Stimulated activated CD4-positive, alpha-beta T cell treated with anti-CD3 and anti-CD28 coated beads, Interleukin-2, amount 100 ng/mL, for 48 hours (primary cell): Measurements from ENCODE around the gene NFAT5.
"Not testable (repeated sequence)": the region's sequence is repeated elsewhere in the genome, so short reads cannot be mapped to it uniquely, and the experiment has no call there.

Experiments
- DNase-seq, 2 donors: peaks; one replicate each; pipeline ENCODE4 v3.0.0-alpha.2; 2020

Gene NFAT5

DNA sequence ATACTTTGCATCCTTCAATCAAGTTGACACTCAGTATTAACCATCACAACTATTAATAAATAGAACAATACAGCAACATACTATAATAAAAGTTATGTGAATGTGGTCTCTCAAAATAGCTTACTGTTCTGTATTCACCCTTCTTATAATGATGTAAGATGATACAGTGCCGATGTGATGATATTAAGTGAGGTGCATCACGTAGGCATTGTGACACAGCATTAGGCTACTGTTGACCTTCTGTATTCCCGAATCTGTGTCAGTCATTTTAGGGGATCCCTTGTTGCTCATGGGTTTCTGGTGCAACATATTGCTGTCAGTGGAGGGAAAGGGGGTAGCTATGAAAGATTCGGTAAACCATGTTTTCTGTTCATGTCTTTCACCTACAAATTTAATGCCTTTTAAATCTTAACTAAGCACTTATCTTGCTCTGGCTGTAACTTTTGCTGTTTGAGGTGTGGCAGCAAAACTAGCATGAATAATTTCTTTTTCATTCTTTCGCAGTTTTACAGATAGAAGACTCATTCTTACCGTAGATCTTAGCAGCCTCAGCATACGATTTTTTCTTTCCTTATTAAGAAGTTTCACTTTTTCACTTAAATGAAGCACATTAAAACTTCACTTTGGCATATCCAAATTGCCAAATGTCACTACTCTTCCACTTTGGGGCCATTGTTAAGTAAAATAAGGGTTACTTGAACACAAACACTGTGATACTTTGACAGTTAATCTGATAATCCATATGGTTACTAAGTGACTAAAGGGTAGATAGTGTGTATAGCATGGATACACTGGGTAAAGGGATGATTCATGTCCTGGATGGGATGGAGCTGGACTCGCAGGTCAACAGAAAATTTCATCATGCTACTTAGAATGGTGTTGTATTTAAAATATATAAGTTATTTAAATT lies 29.6 kb downstream of the NFAT5 start:
- no peak for DNase-seq

- no peak for DNase-seq
Observed at GRCh38 chr16:69596801-69597200, 31.0 kb downstream of the NFAT5 start.

GRCh38 chr16:69598045-69598444 lies 32.3 kb downstream of the NFAT5 start:
- no peak for DNase-seq

- DNase-seq: no peak
Observed at GRCh38 chr16:69599731-69600130, 34.0 kb downstream of the NFAT5 start.

DNA sequence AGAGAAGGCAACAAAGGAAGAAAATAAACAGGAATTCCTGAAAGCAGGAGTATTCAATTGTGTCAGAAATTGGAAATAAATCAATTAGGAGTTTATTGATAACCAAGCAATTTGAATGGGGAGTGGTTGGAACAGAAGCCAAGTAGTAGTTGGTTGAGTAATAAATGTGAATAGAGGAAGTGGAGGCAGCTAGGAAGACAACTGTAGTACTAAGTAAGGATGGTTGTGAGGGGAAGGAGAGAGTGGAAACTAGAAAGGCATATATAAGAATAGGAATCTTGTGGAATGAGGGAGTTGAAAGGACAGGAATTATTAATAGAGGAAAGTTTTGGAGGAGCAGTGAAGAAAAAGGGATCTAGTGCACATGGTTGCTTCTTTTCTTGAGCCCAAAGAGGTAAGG lies 34.4 kb downstream of the NFAT5 start:
- DNase-seq: no peak

- no peak for DNase-seq
Observed at GRCh38 chr16:69601250-69601649, 35.5 kb downstream of the NFAT5 start.

DNA sequence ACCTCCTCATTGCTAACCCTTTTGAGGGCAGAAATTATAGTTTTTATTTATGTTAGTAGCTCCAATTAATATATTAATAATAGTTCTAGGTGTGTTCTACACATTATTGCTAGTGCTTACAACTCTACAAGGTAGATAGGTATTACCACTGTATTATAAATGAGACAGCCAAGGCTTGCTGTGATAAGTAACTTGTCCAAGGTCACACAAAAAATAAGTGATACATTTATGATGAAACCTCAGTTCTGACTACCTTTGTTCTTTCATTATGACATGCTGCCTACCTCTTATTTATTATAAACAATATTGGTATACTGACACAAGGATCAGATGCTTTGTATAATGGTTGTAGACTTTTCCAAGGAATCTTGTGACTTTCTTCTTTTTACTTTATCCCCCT lies 41.2 kb downstream of the NFAT5 start:
- no peak for DNase-seq

DNA sequence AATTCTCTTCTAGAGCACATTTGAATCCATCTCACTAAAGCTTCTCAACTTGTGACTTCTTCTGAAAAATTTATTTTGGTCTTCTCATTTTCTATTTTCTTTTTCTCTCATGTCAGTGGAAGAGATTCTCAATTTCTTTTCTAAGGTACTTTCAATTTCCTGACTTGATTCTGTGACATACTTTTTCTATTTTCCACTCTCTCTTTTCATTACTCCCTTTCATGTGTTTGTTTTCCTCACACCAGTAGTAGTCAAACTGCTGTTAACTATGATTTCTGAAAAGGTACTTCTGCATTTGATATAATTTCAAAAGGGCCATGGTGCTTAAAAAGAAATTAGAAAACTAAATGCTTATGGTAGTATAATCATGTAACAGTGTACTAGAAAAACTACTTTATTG lies 41.9 kb downstream of the NFAT5 start:
- DNase-seq: no peak

- DNase-seq: no peak
Observed at GRCh38 chr16:69610356-69610755, 44.6 kb downstream of the NFAT5 start.

GRCh38 chr16:69611103-69611640 lies 45.4 kb downstream of the NFAT5 start:
- DNase-seq: no peak

GRCh38 chr16:69613378-69614154 lies 47.8 kb downstream of the NFAT5 start:
- no peak for DNase-seq

GRCh38 chr16:69615528-69615927 lies 49.8 kb downstream of the NFAT5 start:
- DNase-seq: no peak

GRCh38 chr16:69616082-69616481 lies 50.3 kb downstream of the NFAT5 start:
- DNase-seq: no peak

- no peak for DNase-seq
Observed at GRCh38 chr16:69618307-69618706, 52.5 kb downstream of the NFAT5 start.

DNA sequence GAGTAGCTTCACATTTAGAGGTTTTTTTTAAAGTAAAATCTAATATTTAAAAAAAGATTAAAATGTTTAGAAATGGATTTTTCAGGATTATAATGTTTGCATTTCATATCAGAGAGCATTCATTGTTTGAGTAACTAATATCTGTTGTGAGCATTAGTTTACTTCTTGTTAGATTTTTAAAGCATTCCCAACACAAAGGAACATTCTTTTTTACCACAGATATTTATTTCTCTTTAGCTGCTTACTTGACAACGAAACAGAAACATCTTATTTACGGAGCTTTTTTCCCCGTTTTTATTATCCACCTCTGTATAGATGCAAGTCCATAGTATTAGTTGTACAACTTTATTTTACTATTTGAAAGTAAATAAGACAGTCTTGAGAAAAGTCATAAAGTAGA lies 53.0 kb downstream of the NFAT5 start:
- no peak for DNase-seq

DNA sequence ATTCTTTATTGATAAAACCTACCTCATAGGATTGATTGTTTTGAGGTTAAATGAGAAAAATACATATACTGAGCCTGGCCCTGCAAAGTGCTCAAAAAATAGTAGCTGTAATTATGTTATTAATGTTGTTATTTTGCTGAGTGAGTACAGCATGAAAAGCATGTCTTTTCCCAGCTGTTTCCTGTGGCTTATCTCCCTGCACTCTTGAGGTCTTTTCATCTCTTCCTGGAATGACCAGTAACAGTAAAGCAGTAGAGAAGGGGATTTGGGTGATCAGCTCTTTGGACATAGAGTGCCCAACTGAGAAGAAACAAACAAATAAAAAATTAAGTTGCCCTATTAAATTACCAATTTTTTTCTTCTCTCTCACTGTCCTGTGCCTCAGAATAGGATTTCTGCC lies 53.7 kb downstream of the NFAT5 start:
- no peak for DNase-seq

DNA sequence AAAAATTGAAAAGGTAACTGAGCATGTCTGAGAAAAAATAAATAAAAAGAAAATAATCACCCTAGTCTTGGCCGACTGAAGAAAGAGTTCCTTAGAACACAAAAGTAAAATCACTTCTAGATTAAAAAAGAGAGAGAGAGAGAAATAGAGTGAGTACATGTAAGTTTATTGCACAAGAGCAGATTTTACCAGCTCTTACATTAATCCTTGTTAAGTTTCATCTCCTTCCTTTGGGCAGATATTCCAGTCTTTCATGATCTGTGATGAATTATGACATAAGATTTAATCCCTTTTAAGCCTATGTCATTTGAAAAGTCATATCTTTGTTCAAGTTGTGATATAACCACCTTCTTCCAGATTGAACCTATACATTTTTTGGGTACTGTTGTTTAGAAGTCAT lies 54.8 kb downstream of the NFAT5 start:
- no peak for DNase-seq

GRCh38 chr16:69621225-69621624 lies 55.5 kb downstream of the NFAT5 start:
- no peak for DNase-seq

DNA sequence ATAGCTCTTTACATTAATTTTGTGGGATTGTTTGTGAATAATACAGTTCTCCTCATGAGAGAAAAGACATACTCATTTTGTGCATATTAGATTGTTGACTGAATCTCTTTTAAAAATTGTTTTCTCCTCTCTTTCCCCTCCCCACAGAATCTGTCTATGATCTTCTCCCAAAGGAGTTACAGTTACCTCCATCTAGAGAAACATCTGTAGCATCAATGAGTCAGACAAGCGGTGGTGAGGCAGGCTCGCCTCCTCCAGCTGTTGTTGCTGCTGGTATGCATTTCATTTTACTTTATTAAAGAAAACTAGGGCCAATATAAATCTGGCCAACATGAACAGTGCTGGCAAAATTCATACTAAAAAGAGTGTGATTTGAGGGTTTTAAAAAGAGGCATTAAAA lies 60.5 kb downstream of the NFAT5 start:
- no peak for DNase-seq

DNA sequence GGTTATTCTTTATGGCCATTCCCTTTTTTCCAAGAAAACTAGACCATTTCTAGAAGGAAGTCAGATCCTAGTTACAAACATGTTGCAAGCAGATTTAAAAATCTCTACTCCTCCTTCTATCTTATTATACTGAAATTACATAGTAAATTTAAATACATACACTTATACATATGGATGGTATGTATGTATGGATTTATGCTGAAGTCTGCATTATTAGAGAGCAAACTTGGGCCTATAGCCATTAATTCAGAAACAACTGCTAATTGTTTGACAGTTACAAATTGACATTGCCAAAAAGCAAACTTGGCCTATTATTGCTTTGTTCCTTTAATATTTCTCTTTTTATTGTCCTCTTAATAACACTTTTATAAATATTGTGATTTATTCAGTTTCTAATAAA lies 67.1 kb downstream of the NFAT5 start:
- DNase-seq: no peak

DNA sequence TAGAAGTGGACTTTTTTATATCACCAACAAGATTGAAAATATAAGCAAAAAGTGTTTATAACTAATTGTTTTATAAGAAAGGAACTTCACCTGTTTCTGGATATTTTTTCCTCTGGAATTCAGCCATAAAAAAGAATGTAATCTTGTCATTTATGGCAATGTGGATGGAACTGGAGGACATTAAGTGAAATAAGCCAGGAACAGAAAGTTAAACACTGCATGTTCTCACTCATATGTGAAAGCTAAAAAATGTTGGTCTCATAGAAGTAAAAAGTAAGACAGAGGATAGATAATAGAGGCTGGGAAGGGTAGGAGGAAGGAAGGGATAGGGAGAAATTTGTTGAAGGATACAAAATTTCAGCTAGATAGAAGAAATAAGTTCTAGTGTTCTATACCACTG lies 67.6 kb downstream of the NFAT5 start:
- DNase-seq: no peak

GRCh38 chr16:69636563-69637146 lies 70.9 kb downstream of the NFAT5 start:
- not testable (repeated sequence) for DNase-seq

GRCh38 chr16:69637206-69637865 lies 71.6 kb downstream of the NFAT5 start:
- DNase-seq: not testable (repeated sequence)
